GM21528 (cell line): ENCODE data around the gene RPSA.
"Not testable (repeated sequence)": the region's sequence is repeated elsewhere in the genome, so short reads cannot be mapped to it uniquely, and the experiment has no call there.

Experiments
- ATAC-seq: cut with Tn5 transposase; IDR thresholded peaks from one replicate; pipeline ENCODE4 v1.9.1; 2021; ENCODE audit warnings: mild to moderate bottlenecking, moderate library complexity; ENCODE audit not compliant: unreplicated experiment, low FRiP score

RPSA gene

DNA sequence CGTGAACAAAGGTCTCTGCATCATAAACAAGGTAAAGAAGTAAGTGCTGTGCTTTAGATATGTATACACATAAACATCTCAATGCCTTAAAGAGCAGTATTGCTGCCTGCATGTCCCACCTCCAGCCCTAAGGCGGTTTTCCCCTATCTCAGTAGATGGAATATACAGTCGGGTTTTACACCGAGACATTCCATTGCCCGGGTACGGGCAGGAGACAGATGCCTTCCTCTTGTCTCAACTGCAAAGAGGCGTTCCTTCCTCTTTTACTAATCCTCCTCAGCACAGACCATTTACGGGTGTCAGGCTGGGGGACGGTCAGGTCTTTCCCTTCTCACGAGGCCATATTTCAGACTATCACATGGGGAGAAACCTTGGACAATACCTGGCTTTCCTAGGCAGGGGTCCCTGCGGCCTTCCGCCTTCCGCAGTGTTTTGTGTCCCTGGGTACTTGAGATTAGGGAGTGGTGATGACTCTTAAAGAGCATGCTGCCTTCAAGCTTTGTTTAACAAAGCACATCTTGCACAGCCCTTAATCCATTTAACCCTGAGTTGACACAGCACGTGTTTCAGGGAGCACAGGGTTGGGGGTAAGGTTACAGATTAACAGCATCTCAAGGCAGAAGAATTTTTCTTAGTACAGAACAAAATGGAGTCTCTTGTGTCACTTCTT lies 12.2 kb downstream of the RPSA start:
- ATAC-seq: not testable (repeated sequence)

DNA sequence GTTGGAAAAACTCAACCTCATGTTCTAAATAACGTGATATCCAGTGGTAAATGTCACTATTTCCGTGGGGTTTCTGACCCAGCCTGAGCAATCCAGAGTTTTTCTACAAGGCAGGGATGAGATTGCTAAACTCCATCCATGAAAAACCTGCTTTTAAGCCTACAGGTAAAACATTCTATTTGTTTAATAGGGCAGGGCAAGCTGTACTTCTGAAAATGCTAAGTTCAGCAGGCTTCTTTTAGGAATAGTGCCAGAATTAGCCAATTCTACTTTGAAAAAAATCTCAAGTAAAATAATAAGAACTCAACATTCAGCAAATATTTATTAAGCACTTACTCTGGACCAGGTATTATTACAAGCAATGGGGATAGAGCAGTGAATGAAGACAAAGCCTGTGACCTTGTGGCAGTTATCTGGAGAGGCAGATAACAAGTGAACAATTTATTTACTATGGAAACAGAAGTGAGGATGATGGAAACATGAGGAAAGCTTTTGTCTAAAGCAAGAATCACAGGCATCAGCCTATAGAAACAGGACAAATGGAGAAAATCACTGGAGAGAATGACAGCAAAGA lies 13.3 kb downstream of the RPSA start:
- ATAC-seq: no peak

- no peak for ATAC-seq
Measured at GRCh38 chr3:39420543-39420942, 14.0 kb downstream of the RPSA start.

DNA sequence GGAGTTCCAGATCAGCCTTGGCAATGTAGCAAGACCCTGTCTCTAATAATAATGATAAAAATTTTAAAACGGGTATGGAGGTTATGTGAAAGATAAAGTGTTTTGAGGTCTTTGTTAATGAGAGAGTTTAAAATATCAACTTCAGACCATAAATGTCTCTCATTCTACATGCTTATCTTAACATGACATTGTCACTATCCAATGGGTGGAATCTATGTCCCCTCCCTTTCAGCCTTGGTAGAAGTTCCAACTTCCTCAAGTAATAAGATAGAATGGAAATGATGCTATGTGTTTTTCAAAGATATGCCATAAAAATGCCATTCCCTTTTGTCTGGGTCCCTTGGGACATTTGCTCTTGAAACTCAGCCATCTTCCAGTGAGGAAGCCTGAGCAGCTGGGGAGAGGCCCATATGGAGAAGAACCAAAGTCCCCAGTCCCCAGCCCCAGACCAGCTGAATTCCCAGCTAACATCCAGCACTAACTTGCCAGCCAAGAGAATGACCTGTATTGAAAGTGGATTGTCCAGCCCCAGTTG lies 17.0 kb downstream of the RPSA start:
- ATAC-seq: no peak

GRCh38 chr3:39426312-39426711 lies 19.8 kb downstream of the RPSA start:
- no peak for ATAC-seq

GRCh38 chr3:39427506-39427905 lies 21.0 kb downstream of the RPSA start:
- no peak for ATAC-seq

- ATAC-seq: no peak
Measured at GRCh38 chr3:39428745-39429201, 22.3 kb downstream of the RPSA start.

DNA sequence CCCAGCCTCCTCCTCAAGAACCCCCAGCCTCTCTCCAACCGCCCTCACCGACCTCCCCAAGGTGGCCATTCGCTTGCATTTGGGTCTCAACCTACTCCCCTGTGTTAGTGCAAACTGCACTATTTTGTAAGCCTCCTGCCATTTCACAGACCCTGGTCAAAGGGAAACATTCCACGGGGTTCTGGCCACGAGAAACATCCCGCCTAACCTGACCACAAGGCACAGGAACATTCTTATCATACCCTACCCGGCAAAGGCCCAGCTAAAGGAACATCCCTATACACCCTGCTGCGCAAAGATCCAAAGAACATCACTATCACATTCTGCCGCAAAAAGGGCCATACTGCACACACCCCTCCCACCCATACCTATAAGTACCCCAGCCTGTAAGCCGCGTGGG lies 22.9 kb downstream of the RPSA start:
- ATAC-seq: no peak

DNA sequence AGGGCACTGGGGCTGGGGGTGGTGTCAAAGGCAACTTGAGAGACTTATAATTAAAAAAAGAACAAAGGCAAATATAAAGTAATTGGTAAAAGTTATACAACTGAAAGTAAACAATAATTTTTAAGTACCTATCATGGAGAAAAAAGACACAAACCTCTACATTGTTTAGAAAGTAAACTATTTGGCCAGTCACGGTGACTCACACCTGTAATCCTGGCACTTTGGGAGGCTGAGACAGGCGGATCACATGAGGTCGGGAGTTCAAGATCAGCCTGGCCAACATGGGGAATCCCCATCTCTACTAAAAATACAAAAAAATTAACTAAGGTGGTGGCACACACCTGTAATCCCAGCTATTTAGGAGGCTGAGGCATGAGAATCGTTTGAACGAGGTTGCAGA lies 25.8 kb downstream of the RPSA start:
- ATAC-seq: no peak

DNA sequence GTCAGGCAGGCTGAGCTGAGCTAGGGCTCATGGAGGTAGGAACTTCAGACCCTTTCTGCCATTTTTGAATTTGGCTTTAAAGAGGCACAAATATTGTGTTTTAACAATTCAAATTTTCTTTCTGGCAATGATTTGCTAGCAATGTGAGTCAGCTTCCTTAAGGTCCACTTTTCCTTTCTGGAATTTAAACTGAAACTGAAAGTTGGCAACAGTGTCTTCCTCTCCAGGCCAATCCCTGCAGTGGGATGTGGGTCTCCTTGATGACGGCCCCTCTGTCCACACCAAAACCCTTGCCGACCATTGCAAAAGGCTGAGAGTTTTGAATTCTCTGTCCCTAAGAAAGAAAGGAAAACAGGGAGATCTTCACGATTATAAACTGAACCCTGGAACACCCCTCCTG lies 27.1 kb downstream of the RPSA start:
- ATAC-seq: no peak

- no peak for ATAC-seq
Measured at GRCh38 chr3:39434574-39434973, 28.1 kb downstream of the RPSA start.

DNA sequence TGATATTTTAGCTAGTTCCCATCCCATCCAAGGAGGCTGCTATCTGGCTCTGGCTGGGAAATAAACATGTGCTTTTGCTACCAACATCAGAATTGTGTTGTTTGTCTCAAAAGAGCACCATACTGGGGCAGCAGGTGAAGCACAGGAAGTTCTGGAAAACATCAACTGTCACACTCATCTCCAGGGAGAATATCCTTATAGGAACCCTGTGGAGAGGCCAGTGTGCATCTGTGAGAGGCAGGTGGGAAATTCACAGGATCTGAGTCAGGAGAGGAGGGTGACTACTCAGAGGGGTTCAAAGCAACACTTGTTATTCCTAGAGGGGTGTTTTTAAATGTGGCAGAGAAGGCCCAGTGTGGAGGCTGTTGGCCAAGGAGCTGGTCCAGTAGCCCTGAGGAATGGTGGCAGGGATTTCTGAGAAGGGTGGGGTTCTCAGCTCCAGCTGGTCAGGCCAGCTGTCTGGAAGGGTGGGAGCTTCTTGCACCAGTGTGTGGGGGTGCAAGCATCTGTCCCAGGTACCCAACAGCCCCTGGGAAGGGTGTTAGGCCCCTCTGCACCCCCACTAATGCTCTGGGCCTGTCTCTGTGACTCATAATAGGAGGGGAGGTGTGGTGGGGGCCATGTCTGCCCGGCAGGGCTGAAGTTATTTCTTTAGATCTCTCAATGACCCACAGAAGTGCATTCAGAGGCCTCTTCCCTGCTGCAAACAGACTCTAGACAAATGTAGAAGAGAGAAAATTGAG lies 28.7 kb downstream of the RPSA start:
- ATAC-seq: no peak

GRCh38 chr3:39438880-39439279 lies 32.4 kb downstream of the RPSA start:
- no peak for ATAC-seq

DNA sequence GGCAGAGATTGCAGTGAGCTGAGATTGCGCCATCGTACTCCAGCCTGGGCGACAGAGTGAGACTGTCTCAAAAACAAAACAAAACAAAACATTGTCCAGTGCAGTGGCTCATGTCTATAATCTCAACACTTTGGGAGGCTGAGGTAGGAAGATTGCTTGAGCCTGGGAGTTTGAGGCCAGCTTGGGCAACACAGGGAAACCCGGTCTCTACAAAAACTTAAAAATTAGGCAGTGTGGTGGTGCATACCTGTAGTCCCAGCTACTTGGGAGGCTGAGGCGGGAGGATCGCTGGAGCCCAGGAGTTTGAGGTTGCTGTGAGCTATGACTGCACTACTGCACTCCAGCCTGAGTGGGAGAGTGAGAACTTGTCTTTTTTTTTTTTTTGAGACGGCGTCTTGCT lies 33.8 kb downstream of the RPSA start:
- no peak for ATAC-seq

DNA sequence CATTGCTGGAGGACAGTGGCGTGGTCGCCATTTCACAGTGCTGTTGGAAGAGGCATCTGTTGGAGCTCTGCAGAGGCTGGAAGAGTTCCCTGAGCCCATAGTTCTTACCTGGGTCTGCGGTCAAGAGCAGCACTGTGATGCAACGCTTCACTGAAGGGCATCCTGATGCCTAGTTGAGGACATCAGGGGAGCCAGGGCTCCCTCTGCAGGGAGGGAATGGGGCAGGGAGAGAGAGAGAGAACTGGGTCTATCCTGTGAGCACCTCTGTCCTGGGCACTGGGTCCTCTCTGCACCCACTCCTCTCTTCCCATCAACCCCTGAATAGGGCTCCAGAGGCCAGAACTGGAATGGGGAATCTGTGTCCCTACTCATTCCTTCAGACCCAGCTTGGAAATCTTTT lies 37.0 kb downstream of the RPSA start:
- no peak for ATAC-seq

DNA sequence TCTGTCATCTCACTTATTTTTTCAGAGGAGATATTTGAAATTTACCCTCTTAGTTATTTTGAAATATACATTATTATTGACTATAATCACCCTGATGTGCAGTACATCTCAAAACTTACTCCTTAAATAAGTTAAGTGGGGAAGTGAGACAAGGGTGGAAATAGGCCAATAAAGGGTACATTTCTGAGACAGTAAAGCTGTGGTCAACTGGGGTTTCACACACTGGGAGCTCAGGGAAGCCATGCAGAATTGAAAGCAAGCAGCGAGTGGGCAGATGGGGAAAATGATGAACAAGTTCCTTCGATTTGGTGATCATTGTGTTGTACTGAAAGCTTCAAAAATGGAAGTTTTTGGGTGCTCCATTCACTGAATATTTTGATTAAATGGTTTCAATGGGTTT lies 39.4 kb downstream of the RPSA start:
- no peak for ATAC-seq

GRCh38 chr3:39446444-39446843 lies 39.9 kb downstream of the RPSA start:
- no peak for ATAC-seq

DNA sequence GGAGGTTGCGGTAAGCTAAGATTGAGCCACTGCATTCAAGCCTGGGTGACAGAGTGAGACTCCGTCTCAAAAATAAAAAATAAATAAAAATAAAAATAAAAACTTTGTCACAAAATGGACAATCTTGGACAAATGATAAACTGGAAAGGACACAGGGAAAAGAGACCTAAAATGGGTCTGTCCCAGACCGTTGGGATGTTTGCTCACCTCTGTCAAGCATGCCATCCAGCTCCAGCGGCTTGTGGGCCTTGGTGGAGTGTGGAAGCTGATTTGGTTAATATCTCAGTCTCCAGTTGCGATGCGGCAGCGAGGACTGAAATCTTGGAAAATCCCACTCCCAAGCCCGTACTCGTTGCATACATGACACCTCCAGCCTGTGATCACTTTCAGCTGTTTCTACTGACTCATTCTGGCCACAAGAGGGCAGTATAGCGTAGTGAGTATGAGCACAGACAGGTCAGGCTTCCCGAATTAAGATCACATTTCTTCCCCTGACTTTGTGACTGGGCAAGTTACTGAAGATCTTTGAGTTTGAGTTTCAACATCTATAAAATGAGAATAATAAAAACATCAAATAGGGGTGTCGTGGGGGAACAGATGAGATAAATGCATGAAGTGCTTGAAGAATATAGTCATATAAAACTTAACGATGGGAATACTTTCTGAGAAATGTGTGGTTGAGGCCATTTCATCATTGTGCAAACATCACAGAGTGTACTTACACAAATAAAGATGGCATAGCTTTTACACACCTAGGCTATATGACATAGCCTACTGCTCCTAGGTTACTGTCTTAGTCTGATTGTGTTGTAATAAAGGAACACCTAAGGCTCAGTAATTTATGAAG lies 41.3 kb downstream of the RPSA start:
- peak; percentile 89 for ATAC-seq

GRCh38 chr3:39448506-39449233 lies 42.1 kb downstream of the RPSA start:
- ATAC-seq: no peak

- no peak for ATAC-seq
Measured at GRCh38 chr3:39449796-39450195, 43.3 kb downstream of the RPSA start.
